H1 (cell line): Measurements from ENCODE around the gene LINC00632. TPM values are rescaled to one million over a fixed set of nuclear protein-coding genes. Genes with fewer than 3 reads are reported as not detected.

ENCODE experiments used
- CTCF ChIA-PET: fragments of 300-600 bp; sonication (Branson Sonifier 250); formaldehyde crosslinking; loops from one replicate; lab custom pipeline; 2021; ENCODE audit not compliant: partially characterized antibody; lab: Charles Lee
- POLR2A ChIA-PET: fragments of 300-600 bp; sonication (Branson Sonifier 250); formaldehyde crosslinking; loops from one replicate; lab custom pipeline; 2021; ENCODE audit warnings: inconsistent platforms; ENCODE audit not compliant: partially characterized antibody; lab: Charles Lee
- DNase-seq, 2 experiments: peaks; one replicate each; pipeline versions ENCODE4 v3.0.0 to v3.0.0-alpha.2; 2010 to 2022; ENCODE audit warnings: low spot score in 2 of 2, low read depth in 1 of 2, mixed read lengths in 1 of 2
- FAIRE-seq: peaks from 2 replicates; lab custom pipeline; 2011; peaks lifted over from hg19 to GRCh38; lab: Jason Lieb, UNC
- H2AFZ ChIP-seq: 2 replicates; pipeline ENCODE4 v1.8.1; 2012; ENCODE audit warnings: low read length, inconsistent platforms
- H2AK5ac ChIP-seq: 2 replicates; pipeline ENCODE4 v1.6.1; 2013; ENCODE audit warnings: low read depth, low read length
- H2BK120ac ChIP-seq: replicated peaks from 2 replicates; pipeline ENCODE3; 2013; ENCODE audit warnings: low read depth, low read length, inconsistent platforms
- H2BK12ac ChIP-seq: 2 replicates; pipeline ENCODE4 v1.6.1; 2013; ENCODE audit warnings: low read depth, low read length
- H2BK15ac ChIP-seq: 2 replicates; pipeline ENCODE4 v1.6.1; 2013; ENCODE audit warnings: low read length
- H2BK20ac ChIP-seq: 2 replicates; pipeline ENCODE4 v1.6.1; 2013; ENCODE audit warnings: low read length
- H2BK5ac ChIP-seq: 2 replicates; pipeline ENCODE4 v1.6.1; 2013; ENCODE audit warnings: low read depth, low read length
- H3K14ac ChIP-seq: 2 replicates; pipeline ENCODE4 v1.6.1; 2013; ENCODE audit warnings: inconsistent platforms; ENCODE audit not compliant: insufficient read length
- H3K18ac ChIP-seq: 2 replicates; pipeline ENCODE4 v1.6.1; 2013; ENCODE audit warnings: low read length; ENCODE audit errors: extremely low read depth
- H3K23ac ChIP-seq: 2 replicates; pipeline ENCODE4 v1.6.1; 2013; ENCODE audit warnings: inconsistent platforms; ENCODE audit not compliant: insufficient read length
- H3K23me2 ChIP-seq: 2 replicates; pipeline ENCODE4 v1.6.1; 2013; ENCODE audit warnings: low read depth, low read length
- H3K27ac ChIP-seq: 2 replicates; pipeline ENCODE4 v1.6.1; 2011; ENCODE audit warnings: low read depth, low read length, inconsistent platforms
- H3K27me3 ChIP-seq, 4 experiments: replicated peaks in 1 of 4; 1 replicate in 1 of 4; 2 replicates in 3 of 4; pipeline versions ENCODE4 v1.6.1 to v1.8.1; 2011 to 2013; ENCODE audit warnings: low read length in 3 of 4, mild to moderate bottlenecking in 3 of 4, inconsistent platforms in 2 of 4, mixed read lengths in 2 of 4, moderate library complexity in 1 of 4; ENCODE audit not compliant: control insufficient read depth in 3 of 4, insufficient read depth in 3 of 4; ENCODE audit errors: extremely low read depth in 1 of 4
- H3K36me3 ChIP-seq, 4 experiments: 2 replicates each; pipeline versions ENCODE4 v1.6.1 to v1.8.1; 2011 to 2013; ENCODE audit warnings: mild to moderate bottlenecking in 4 of 4, low read length in 3 of 4, moderate library complexity in 2 of 4, control low read depth in 1 of 4, inconsistent platforms in 1 of 4; ENCODE audit not compliant: insufficient read depth in 4 of 4, control insufficient read depth in 2 of 4
- H3K4ac ChIP-seq: replicated peaks from 2 replicates; pipeline ENCODE3; 2013; ENCODE audit warnings: low read length, low read depth, mixed read lengths, inconsistent platforms; ENCODE audit not compliant: insufficient read length
- H3K4me1 ChIP-seq, 4 experiments: replicated peaks in 1 of 4; 1 replicate in 1 of 4; 2 replicates in 3 of 4; pipeline versions ENCODE4 v1.6.1 to v1.8.1; 2011 to 2013; ENCODE audit warnings: low read length in 3 of 4, inconsistent platforms in 2 of 4, mixed read lengths in 1 of 4; ENCODE audit not compliant: insufficient read depth in 4 of 4, control insufficient read depth in 3 of 4
- H3K4me2 ChIP-seq, 2 experiments: 2 replicates each; pipeline versions ENCODE4 v1.6.1 to v1.8.1; 2011 to 2013; ENCODE audit warnings: low read depth in 2 of 2, low read length in 2 of 2, control low read depth in 1 of 2, inconsistent platforms in 1 of 2, mild to moderate bottlenecking in 1 of 2; ENCODE audit not compliant: insufficient read depth in 1 of 2
- H3K4me3 ChIP-seq, 4 experiments: fragments of 200-600, 300-600 bp in 1 of 4; sonication (generic), shearing (Covaris generic), sonication (Bioruptor Twin) in 1 of 4; 2 replicates each; pipeline versions ENCODE4 v1.5.1 to v1.8.1; 2011 to 2016; ENCODE audit warnings: low read length in 4 of 4, low read depth in 3 of 4, control low read depth in 2 of 4, inconsistent platforms in 2 of 4, mild to moderate bottlenecking in 2 of 4, mixed read lengths in 1 of 4, moderate library complexity in 1 of 4; ENCODE audit not compliant: insufficient read depth in 2 of 4; ENCODE audit errors: extremely low read depth in 1 of 4
- H3K56ac ChIP-seq: replicated peaks from 2 replicates; pipeline ENCODE3; 2013; ENCODE audit warnings: low read depth, mild to moderate bottlenecking, mixed read lengths, low read length, inconsistent platforms; ENCODE audit not compliant: insufficient read length
- H3K79me1 ChIP-seq: 2 replicates; pipeline ENCODE4 v1.6.1; 2013; ENCODE audit warnings: low read depth, low read length, control low read depth
- H3K79me2 ChIP-seq, 2 experiments: 2 replicates each; pipeline versions ENCODE4 v1.6.1 to v1.8.1; 2012 to 2013; ENCODE audit warnings: low read length in 2 of 2, mild to moderate bottlenecking in 2 of 2, inconsistent platforms in 1 of 2; ENCODE audit not compliant: insufficient read depth in 2 of 2, control insufficient read depth in 1 of 2
- H3K9ac ChIP-seq, 4 experiments: replicated peaks in 1 of 4; 1 replicate in 1 of 4; 2 replicates in 3 of 4; pipeline versions ENCODE4 v1.6.1 to v1.8.1; 2011 to 2013; ENCODE audit warnings: low read depth in 3 of 4, low read length in 3 of 4, control low read depth in 2 of 4, mild to moderate bottlenecking in 2 of 4, moderate library complexity in 2 of 4, inconsistent platforms in 1 of 4; ENCODE audit errors: extremely low read depth in 1 of 4
- H3K9me3 ChIP-seq, 2 experiments: 2 replicates each; pipeline versions ENCODE4 v1.6.1 to v1.8.1; 2012 to 2013; ENCODE audit warnings: mild to moderate bottlenecking in 2 of 2, moderate library complexity in 2 of 2, control low read depth in 1 of 2, inconsistent platforms in 1 of 2, low read depth in 1 of 2, low read length in 1 of 2, mixed read lengths in 1 of 2; ENCODE audit not compliant: insufficient read depth in 2 of 2
- H4K20me1 ChIP-seq, 2 experiments: replicated peaks in 1 of 2; 2 replicates each; pipeline versions ENCODE3 to v1.8.1; 2011 to 2013; ENCODE audit warnings: inconsistent platforms in 2 of 2, low read length in 2 of 2, mild to moderate bottlenecking in 1 of 2; ENCODE audit not compliant: insufficient read depth in 2 of 2, control insufficient read depth in 1 of 2
- H4K5ac ChIP-seq: 2 replicates; pipeline ENCODE4 v1.6.1; 2013; ENCODE audit warnings: low read length, low read depth, mixed read lengths, inconsistent platforms; ENCODE audit not compliant: insufficient read length
- H4K8ac ChIP-seq: 2 replicates; pipeline ENCODE4 v1.8.0; 2013; ENCODE audit warnings: mild to moderate bottlenecking, moderate library complexity, low read length, inconsistent platforms; ENCODE audit not compliant: insufficient read depth; ENCODE audit errors: extremely low read depth
- H4K91ac ChIP-seq: replicated peaks from 2 replicates; pipeline ENCODE3; 2013; ENCODE audit warnings: low read length, mixed read lengths, inconsistent platforms; ENCODE audit not compliant: insufficient read length
- ATF2 ChIP-seq: IDR thresholded peaks from 2 replicates; pipeline ENCODE4 v1.6.1; 2012; ENCODE audit warnings: low read length, inconsistent platforms
- BACH1 ChIP-seq: IDR thresholded peaks from 2 replicates; pipeline ENCODE4 v1.6.1; 2012; ENCODE audit warnings: low read length, improper control_type of control experiment
- BRCA1 ChIP-seq: IDR thresholded peaks from 2 replicates; pipeline ENCODE4 v1.6.1; 2012; ENCODE audit warnings: low read depth, low read length, improper control_type of control experiment
- CBX8 ChIP-seq: fragments of 300-800, 300-1000 bp; sonication (generic); IDR thresholded peaks from 2 replicates; pipeline ENCODE4 v1.7.1; 2016; ENCODE audit warnings: low read depth, low read length, borderline replicate concordance
- CREB1 ChIP-seq: IDR thresholded peaks from 2 replicates; pipeline ENCODE4 v1.6.1; 2012; ENCODE audit warnings: inconsistent platforms
- GTF2F1 ChIP-seq: IDR thresholded peaks from 2 replicates; pipeline ENCODE4 v1.6.1; 2012; ENCODE audit warnings: low read depth, low read length, improper control_type of control experiment, borderline replicate concordance
- KDM4A ChIP-seq: IDR thresholded peaks from one replicate; pipeline ENCODE4 v1.7.1; 2012; ENCODE audit warnings: low read depth, mild to moderate bottlenecking, moderate library complexity, low read length, inconsistent platforms; ENCODE audit not compliant: severe bottlenecking
- RFX5 ChIP-seq: IDR thresholded peaks from 2 replicates; pipeline ENCODE4 v1.6.1; 2011; ENCODE audit warnings: low read depth, low read length, improper control_type of control experiment, borderline replicate concordance
- RNF2 ChIP-seq: fragments of 200-900, 300-1000 bp; sonication (generic); IDR thresholded peaks from 2 replicates; pipeline ENCODE4 v1.7.1; 2016; ENCODE audit warnings: borderline replicate concordance, low read depth, mild to moderate bottlenecking, antibody characterized with exemption, low read length; ENCODE audit not compliant: poor library complexity, severe bottlenecking; ENCODE audit errors: missing control alignments
- RXRA ChIP-seq: IDR thresholded peaks from 2 replicates; pipeline ENCODE4 v1.6.1; 2011; ENCODE audit warnings: low read depth, mild to moderate bottlenecking, low read length, moderate library complexity; ENCODE audit not compliant: insufficient read depth
- SIRT6 ChIP-seq: IDR thresholded peaks from one replicate; pipeline ENCODE4 v1.7.1; 2012; ENCODE audit warnings: low read length, inconsistent platforms
- SP1 ChIP-seq: IDR thresholded peaks from 2 replicates; pipeline ENCODE4 v1.6.1; 2011; ENCODE audit warnings: low read depth, low read length
- SP2 ChIP-seq: IDR thresholded peaks from 2 replicates; pipeline ENCODE4 v1.6.1; 2012; ENCODE audit warnings: mild to moderate bottlenecking, low read length, inconsistent platforms
- SP4 ChIP-seq: IDR thresholded peaks from 2 replicates; pipeline ENCODE4 v1.6.1; 2012; ENCODE audit warnings: low read length, inconsistent platforms
- WGBS, 2 experiments: shearing (Covaris generic) in 1 of 2; methylation state at CpG; one replicate each; pipeline versions ENCODE4 v1.1.6 to v1.1.7; 2013 to 2015; ENCODE audit warnings: low lambda C conversion rate in 2 of 2, mixed read lengths in 2 of 2, inconsistent platforms in 1 of 2, low coverage in 1 of 2, missing lambda C conversion rate in 1 of 2; ENCODE audit not compliant: insufficient replicate concordance in 2 of 2, insufficient coverage in 1 of 2, insufficient read length in 1 of 2; ENCODE audit errors: extremely low coverage in 1 of 2, missing lambda C conversion rate in 1 of 2; 5-methylcytosine and 5-hydroxymethylcytosine counted together
- polyA plus RNA-seq, 7 experiments: library from polyadenylated mRNA; depleted of rRNA in 3 of 7; stranded (reverse) in 5 of 7; unstranded in 2 of 7; fragments of >200 nt in 5 of 7; fragments of 200-250 nt in 2 of 7; gene quantifications; 1 replicate in 5 of 7; 2 replicates in 1 of 7; 4 replicates in 1 of 7; pipeline versions ENCODE4 v1.2.1 to v1.2.3, GENCODE V29; 2011 to 2013; ENCODE audit warnings: missing spikeins in 2 of 7, mixed read lengths in 2 of 7
- total RNA-seq: library from RNA; stranded (reverse); fragmentation: NEBNext Ultra II Directional; extraction: Animal tissue kit (Norgen Biotek cat#: 25700); gene quantifications from 2 replicates; pipeline ENCODE4 v1.2.1, GENCODE V29; 2021

The LINC00632 gene
- total and polyA plus RNA-seq, 2 of the 8 experiments (the other 6 are each of a cell fraction or from before 2014, with no cell fraction given) = 24.5 to 85.1 TPM

GRCh38 chrX:140822184-140822583, 112.6 kb downstream of the LINC00632 start:
- H3K27ac ChIP-seq = no peak overlapping the region
- ChIA-PET POLR2A (interaction anchor here (1.5 kb wide), 2 partner anchors 10 to 354 kb away, joined by 6 read pairs; partner anchors contain the start of gene LDOC1), CTCF (no interaction called here)
- no peaks in the 10 kb centered on the region for H3K9me3 ChIP-seq
- FAIRE-seq (peak; percentile 77), DNase-seq (no peak)
- no peak overlapping the region for H2BK15ac ChIP-seq
- no peak overlapping the region for H2BK20ac ChIP-seq
- no peak overlapping the region for H2BK5ac ChIP-seq
- no peak overlapping the region for H2AFZ ChIP-seq
- H3K4me3 ChIP-seq = no peak overlapping the region
- H4K20me1 ChIP-seq = no peaks in the 10 kb centered on the region
- H2BK120ac ChIP-seq = no peak overlapping the region
- H3K79me2 ChIP-seq = no peaks in the 10 kb centered on the region
- H3K18ac ChIP-seq = no peak overlapping the region
- no peaks in the 10 kb centered on the region for H3K79me1 ChIP-seq
- H3K36me3 ChIP-seq = no peaks in the 10 kb centered on the region
- no peak overlapping the region for H3K9ac ChIP-seq
- H3K27me3 ChIP-seq = no peaks in the 10 kb centered on the region
- H2AK5ac ChIP-seq = no peak overlapping the region
- no peak overlapping the region for H4K91ac ChIP-seq
- no peak overlapping the region for H4K5ac ChIP-seq
- H3K56ac ChIP-seq = no peak overlapping the region
- H3K23ac ChIP-seq = no peak overlapping the region
- H3K4me1 ChIP-seq = no peaks in the 10 kb centered on the region; a peak in 2 of 7 replicates
- no peak overlapping the region for H3K4me2 ChIP-seq
- 100% methylated on average over 1 of the region's 1 CpG; no CpG with 5 or more reads in 1 of the 2 experiments for WGBS, 2 experiments
- no peaks in the 10 kb centered on the region; the same call in 1 of the 2 replicates for H3K23me2 ChIP-seq
- no peak overlapping the region for H3K4ac ChIP-seq
- no peak overlapping the region for H4K8ac ChIP-seq
- H2BK12ac ChIP-seq = no peak overlapping the region
- H3K14ac ChIP-seq = no peak overlapping the region
- TF ChIP-seq CBX8 (no peak), SP2 (no peak), GTF2F1 (no peak), RFX5 (no peak), SP1 (no peak), BACH1 (no peak), BRCA1 (no peak), SP4 (no peak), SIRT6 (no peak), ATF2 (no peak), KDM4A (no peak), CREB1 (no peak), RNF2 (no peak), RXRA (no peak)
